IPS-15b (cell line): ENCODE results near the gene SLC35F3.

Experiments
- H3K27me3 ChIP-seq: one replicate; pipeline ENCODE4 v1.6.1; 2013; ENCODE audit warnings: low read length; ENCODE audit not compliant: control insufficient read depth, insufficient read depth
- H3K36me3 ChIP-seq: one replicate; pipeline ENCODE4 v1.6.1; 2013; ENCODE audit warnings: low read length; ENCODE audit not compliant: control insufficient read depth, insufficient read depth
- H3K4me1 ChIP-seq: one replicate; pipeline ENCODE4 v1.6.1; 2013; ENCODE audit warnings: mild to moderate bottlenecking, low read length; ENCODE audit not compliant: control insufficient read depth, insufficient read depth
- H3K4me3 ChIP-seq: one replicate; pipeline ENCODE4 v1.5.1; 2013; ENCODE audit warnings: low read depth, low read length
- H3K9ac ChIP-seq: one replicate; pipeline ENCODE4 v1.6.1; 2013; ENCODE audit warnings: low read depth, mild to moderate bottlenecking, low read length
- H3K9me3 ChIP-seq: one replicate; pipeline ENCODE4 v1.6.1; 2013; ENCODE audit warnings: mild to moderate bottlenecking, low read length; ENCODE audit not compliant: control insufficient read depth, insufficient read depth

Gene SLC35F3

GRCh38 chr1:233916706-233917105 is 12.2 kb downstream of the SLC35F3 start:
- no peaks in the 10 kb centered on the region for H3K36me3 ChIP-seq
- H3K9me3 ChIP-seq: no peaks in the 10 kb centered on the region
- H3K9ac ChIP-seq: no peak overlapping the region
- no peak overlapping the region for H3K4me3 ChIP-seq
- no peaks in the 10 kb centered on the region for H3K4me1 ChIP-seq
- H3K27me3 ChIP-seq: no peaks in the 10 kb centered on the region

- no peak overlapping the region for H3K9ac ChIP-seq
- no peaks in the 10 kb centered on the region for H3K27me3 ChIP-seq
- no peaks in the 10 kb centered on the region for H3K4me1 ChIP-seq
- no peaks in the 10 kb centered on the region for H3K36me3 ChIP-seq
- H3K9me3 ChIP-seq: no peaks in the 10 kb centered on the region
- H3K4me3 ChIP-seq: no peak overlapping the region
These were observed 15.3 kb downstream of the SLC35F3 start for GRCh38 chr1:233919786-233920185.

DNA sequence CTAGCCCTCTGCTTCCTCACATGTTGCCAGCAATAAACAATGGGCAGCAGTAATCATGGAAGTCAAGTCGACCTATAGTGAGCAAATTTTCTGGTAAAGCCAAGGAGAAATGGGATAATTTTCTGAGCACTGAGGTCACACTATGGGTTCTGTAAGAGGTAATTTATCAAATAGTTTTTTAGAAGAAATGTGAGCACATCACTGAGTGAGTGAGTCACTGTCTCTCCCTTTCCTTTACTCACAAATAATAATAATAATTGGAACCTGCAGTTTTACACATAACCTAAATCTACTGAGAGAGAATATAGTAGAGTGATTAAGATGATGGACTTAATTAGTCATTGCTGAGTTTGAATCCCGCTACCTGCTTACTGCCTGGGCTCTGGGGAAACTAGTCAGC is 23.6 kb downstream of the SLC35F3 start:
- Histone ChIP-seq H3K9me3 (no peaks in the 10 kb centered on the region), H3K4me3 (no peak overlapping the region), H3K27me3 (no peaks in the 10 kb centered on the region), H3K9ac (no peak overlapping the region), H3K4me1 (no peaks in the 10 kb centered on the region), H3K36me3 (no peaks in the 10 kb centered on the region)

DNA sequence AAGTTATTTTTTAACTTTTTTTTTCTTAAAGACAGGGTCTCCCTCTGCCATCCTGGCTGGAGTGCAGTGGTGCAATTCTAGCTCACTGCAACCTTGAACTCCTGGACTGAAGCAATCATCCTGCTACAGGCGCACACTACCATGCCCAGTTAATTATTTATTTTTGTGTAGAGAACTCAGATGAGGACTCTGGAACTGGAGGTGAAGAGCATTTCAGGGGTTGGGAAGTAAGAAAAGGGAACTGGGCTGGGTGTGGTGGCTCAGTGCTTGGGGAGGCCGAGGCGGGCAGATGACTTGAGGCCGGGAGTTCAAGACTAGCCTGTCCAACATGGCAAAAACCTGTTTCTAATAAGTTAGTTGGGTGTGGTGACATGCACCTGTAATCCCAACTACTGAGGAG is 28.9 kb downstream of the SLC35F3 start:
- Histone ChIP-seq H3K9ac (no peak overlapping the region), H3K27me3 (no peaks in the 10 kb centered on the region), H3K4me3 (no peak overlapping the region), H3K36me3 (no peaks in the 10 kb centered on the region), H3K9me3 (no peaks in the 10 kb centered on the region), H3K4me1 (no peaks in the 10 kb centered on the region)

DNA sequence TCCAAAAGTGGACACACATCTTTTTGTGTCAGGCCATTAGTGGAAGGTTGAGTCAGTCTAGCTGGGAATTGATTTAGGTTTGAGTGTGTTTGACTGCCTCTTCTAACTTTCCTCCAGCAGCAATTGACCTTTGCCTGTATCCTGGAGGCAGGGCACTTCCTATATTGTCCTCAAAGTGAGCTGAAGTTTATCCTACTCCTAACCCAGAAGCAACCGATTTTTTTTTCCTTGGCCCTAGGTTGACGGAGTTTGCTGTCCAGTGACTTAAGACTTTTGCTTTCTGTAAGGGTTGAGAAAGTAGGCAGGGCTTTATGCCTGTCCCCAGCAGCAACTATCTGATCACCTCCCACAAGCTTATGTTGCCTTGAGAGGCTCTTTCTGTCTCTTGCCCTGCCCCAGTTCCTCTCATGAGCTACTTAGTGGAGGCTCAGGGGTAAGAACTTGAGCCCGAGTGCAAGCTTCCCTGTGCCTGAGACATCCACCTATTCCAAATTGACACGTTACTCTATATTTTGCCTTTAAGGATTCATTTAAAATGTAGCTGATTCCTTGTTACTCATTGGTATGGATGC is 30.9 kb downstream of the SLC35F3 start:
- Histone ChIP-seq H3K36me3 (no peaks in the 10 kb centered on the region), H3K9ac (no peak overlapping the region), H3K4me3 (no peak overlapping the region), H3K4me1 (no peaks in the 10 kb centered on the region), H3K27me3 (no peaks in the 10 kb centered on the region), H3K9me3 (no peaks in the 10 kb centered on the region)

- no peak overlapping the region for H3K4me3 ChIP-seq
- no peaks in the 10 kb centered on the region for H3K4me1 ChIP-seq
- H3K9ac ChIP-seq: no peak overlapping the region
- H3K36me3 ChIP-seq: no peaks in the 10 kb centered on the region
- H3K27me3 ChIP-seq: no peaks in the 10 kb centered on the region
- no peaks in the 10 kb centered on the region for H3K9me3 ChIP-seq
These were observed 31.9 kb downstream of the SLC35F3 start for GRCh38 chr1:233936422-233936821.

DNA sequence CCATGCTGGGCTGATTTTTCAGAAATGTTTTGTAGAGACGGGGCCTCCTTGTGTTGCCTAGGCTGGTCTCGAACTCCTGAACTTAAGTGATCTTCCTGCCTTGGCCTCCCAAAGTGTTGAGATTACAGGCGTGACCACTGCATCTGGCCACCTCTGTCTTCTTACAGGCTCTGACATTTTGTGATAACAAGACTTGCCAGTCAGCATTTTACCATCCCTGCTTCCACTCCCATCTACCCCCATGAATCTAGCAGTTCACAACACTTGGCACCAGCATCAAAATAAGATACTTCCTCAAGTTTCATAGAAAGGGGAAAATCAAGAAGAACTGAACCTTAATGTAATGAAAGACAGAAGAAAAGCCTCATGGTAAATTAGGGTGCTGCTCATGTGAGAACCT is 32.4 kb downstream of the SLC35F3 start:
- no peaks in the 10 kb centered on the region for H3K27me3 ChIP-seq
- H3K4me3 ChIP-seq: no peak overlapping the region
- no peaks in the 10 kb centered on the region for H3K36me3 ChIP-seq
- no peaks in the 10 kb centered on the region for H3K4me1 ChIP-seq
- no peak overlapping the region for H3K9ac ChIP-seq
- H3K9me3 ChIP-seq: no peaks in the 10 kb centered on the region

DNA sequence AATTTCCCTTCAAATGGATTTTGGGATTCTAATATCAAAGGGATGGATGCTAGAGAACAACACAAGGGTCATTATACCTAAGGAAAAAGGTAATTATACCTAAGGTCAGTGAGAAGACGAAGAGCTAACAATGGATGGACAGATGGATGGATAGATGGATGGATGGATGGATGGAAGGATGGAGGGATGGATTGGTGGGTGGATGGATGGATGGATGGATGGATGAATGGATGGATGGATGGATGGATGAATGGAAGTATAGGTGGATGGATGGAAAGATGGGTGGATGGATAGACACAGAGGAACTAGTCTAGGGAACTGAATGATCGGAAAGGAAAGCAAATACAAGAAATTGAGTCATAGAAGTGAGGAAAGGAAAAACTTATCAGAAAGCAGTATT is 34.0 kb downstream of the SLC35F3 start:
- no peaks in the 10 kb centered on the region for H3K27me3 ChIP-seq
- no peaks in the 10 kb centered on the region for H3K4me1 ChIP-seq
- no peak overlapping the region for H3K4me3 ChIP-seq
- no peaks in the 10 kb centered on the region for H3K9me3 ChIP-seq
- no peak overlapping the region for H3K9ac ChIP-seq
- H3K36me3 ChIP-seq: no peaks in the 10 kb centered on the region

DNA sequence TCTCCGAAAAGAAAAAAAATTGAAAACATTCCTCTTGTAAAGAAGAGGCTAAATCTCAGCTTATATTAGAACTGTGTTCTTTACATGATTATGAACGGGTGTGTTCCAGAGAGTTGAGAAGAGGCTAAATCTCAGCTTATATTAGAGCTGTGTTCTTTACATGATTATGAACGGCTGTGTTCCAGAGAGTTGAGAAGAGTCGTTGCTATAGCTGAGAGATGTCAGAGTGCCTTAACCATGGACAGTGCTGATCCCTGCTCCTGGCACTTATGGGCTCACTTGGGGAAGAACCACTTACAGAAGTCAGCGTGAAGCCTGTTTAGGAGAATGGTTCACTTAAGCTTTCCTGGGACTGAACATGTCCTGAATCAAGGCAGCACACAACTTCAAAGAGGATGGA is 35.0 kb downstream of the SLC35F3 start:
- H3K4me3 ChIP-seq: no peak overlapping the region
- no peaks in the 10 kb centered on the region for H3K27me3 ChIP-seq
- H3K9me3 ChIP-seq: no peaks in the 10 kb centered on the region
- H3K36me3 ChIP-seq: no peaks in the 10 kb centered on the region
- H3K4me1 ChIP-seq: no peaks in the 10 kb centered on the region
- H3K9ac ChIP-seq: no peak overlapping the region

DNA sequence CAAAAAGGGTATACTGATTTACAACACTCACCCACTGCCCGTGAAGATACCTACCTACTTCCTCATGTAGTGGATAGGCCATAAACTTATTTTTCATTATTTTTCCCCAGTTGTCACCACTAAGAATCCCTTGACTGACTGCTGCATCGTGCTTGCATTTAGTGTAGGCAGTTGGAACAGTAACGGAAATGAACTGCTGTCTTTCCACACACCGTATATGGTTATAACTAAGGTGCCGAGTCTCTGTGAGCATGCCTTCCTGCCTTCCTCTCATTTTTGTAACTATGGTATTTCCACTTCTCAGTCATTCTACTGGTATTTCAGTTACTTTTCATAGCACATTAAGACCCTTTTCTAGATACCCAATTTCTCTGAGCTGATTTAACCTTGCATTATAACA is 36.4 kb downstream of the SLC35F3 start:
- Histone ChIP-seq H3K27me3 (no peaks in the 10 kb centered on the region), H3K4me1 (no peaks in the 10 kb centered on the region), H3K9me3 (no peaks in the 10 kb centered on the region), H3K4me3 (no peak overlapping the region), H3K36me3 (no peaks in the 10 kb centered on the region), H3K9ac (no peak overlapping the region)

GRCh38 chr1:233944601-233945000 is 40.1 kb downstream of the SLC35F3 start:
- Histone ChIP-seq H3K9me3 (no peaks in the 10 kb centered on the region), H3K27me3 (no peaks in the 10 kb centered on the region), H3K4me3 (no peak overlapping the region)

DNA sequence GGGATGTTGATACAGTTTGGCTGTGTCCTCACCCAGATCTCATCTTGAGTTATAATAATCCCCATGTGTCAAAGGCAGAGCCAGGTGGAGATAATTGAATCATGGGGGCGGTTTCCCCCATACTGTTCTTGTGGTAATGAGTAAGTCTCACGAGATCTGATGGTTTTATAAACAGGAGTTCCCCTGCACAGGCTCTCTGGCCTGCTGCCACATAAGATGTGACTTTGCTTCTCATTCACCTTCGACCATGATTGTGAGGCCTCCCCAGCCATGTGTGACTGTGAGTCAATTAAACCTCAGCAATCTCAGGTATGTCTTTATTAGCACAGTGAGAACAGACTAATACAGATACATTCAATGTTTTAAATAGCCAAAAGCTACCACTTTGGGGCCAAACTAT is 41.1 kb downstream of the SLC35F3 start:
- H3K4me3 ChIP-seq: no peak overlapping the region
- H3K4me1 ChIP-seq: no peaks in the 10 kb centered on the region
- no peaks in the 10 kb centered on the region for H3K27me3 ChIP-seq
- H3K36me3 ChIP-seq: no peaks in the 10 kb centered on the region
- no peak overlapping the region for H3K9ac ChIP-seq
- H3K9me3 ChIP-seq: no peaks in the 10 kb centered on the region

More at GRCh38 chr1:233944601-233945000, 40.1 kb downstream of the SLC35F3 start:
- H3K36me3 ChIP-seq: no peaks in the 10 kb centered on the region
- H3K9ac ChIP-seq: no peak overlapping the region
- H3K4me1 ChIP-seq: no peaks in the 10 kb centered on the region
